Stimulated activated CD4-positive, alpha-beta T cell treated with anti-CD3 and anti-CD28 coated beads, Interleukin-12 subunit alpha, Interleukin-12 subunit beta, amount 100 ng/mL, for 24 hours (primary cell): Measurements from ENCODE around the gene RPL18.

Experiments
- DNase-seq, 2 experiments: peaks; one replicate each; pipeline ENCODE4 v3.0.0-alpha.2; 2020; ENCODE audit warnings: low read depth in 2 of 2

RPL18 gene

GRCh38 chr19:48614436-48615230 lies 4.3 kb downstream of the RPL18 start, which contains the start of gene FAM83E:
Gene FAM83E (minus strand): TSS chr19:48615076. CDS start chr19:48613372, 1,704 bp downstream.
- DNase-seq, result no peak

- no peak for DNase-seq
Observed at GRCh38 chr19:48613852-48614435, 5.0 kb downstream of the RPL18 start.

- no peak for DNase-seq
Observed at GRCh38 chr19:48613024-48613851, 5.7 kb downstream of the RPL18 start.

GRCh38 chr19:48611872-48612271 lies 7.1 kb downstream of the RPL18 start:
- no peak for DNase-seq

GRCh38 chr19:48609571-48610108 lies 9.3 kb downstream of the RPL18 start:
- DNase-seq, result no peak

- DNase-seq, result no peak
Observed at GRCh38 chr19:48608798-48609263, 10.1 kb downstream of the RPL18 start.

- DNase-seq, result no peak
Observed at GRCh38 chr19:48607359-48607755, 11.6 kb downstream of the RPL18 start.

GRCh38 chr19:48606463-48607358 lies 12.3 kb downstream of the RPL18 start, which contains the start of gene SPACA4:
Gene SPACA4 (plus strand): TSS chr19:48606742. CDS start chr19:48606979, 237 bp downstream.
- no peak for DNase-seq

GRCh38 chr19:48603850-48604249 lies 15.1 kb downstream of the RPL18 start:
- DNase-seq, result no peak

GRCh38 chr19:48603449-48603848 lies 15.5 kb downstream of the RPL18 start:
- no peak for DNase-seq

- DNase-seq, result no peak
Observed at GRCh38 chr19:48603001-48603400, 16.0 kb downstream of the RPL18 start.

- no peak for DNase-seq
Observed at GRCh38 chr19:48600679-48601417, 18.1 kb downstream of the RPL18 start.

GRCh38 chr19:48598996-48599700 lies 19.8 kb downstream of the RPL18 start:
- no peak for DNase-seq

GRCh38 chr19:48596679-48597465 lies 22.1 kb downstream of the RPL18 start:
- DNase-seq, result no peak

GRCh38 chr19:48596237-48596636 lies 22.7 kb downstream of the RPL18 start:
- no peak for DNase-seq

GRCh38 chr19:48595833-48596232 lies 23.1 kb downstream of the RPL18 start:
- no peak for DNase-seq

GRCh38 chr19:48595171-48595570 lies 23.8 kb downstream of the RPL18 start:
- DNase-seq, result no peak

- DNase-seq, result no peak
Observed at GRCh38 chr19:48591021-48591420, 28.0 kb downstream of the RPL18 start.
